Sigmoid colon (tissue), 7 donors: ENCODE measurements around the gene TDRD3. TPM values are rescaled to one million over a fixed set of nuclear protein-coding genes. Genes with fewer than 3 reads are reported as not detected.

Experiments used
- DNase-seq: peaks from one replicate; pipeline ENCODE4 v3.0.0-alpha.2; 2019
- H3K27ac ChIP-seq, 4 donors: fragments of 200-600 bp; sonication (generic); one replicate each; pipeline ENCODE4 v1.5.1; 2016 to 2019; ENCODE audit warnings: mild to moderate bottlenecking in 1 of 4
- H3K27me3 ChIP-seq, 3 donors: fragments of 200-600 bp; sonication (generic); one replicate each; pipeline ENCODE4 v1.5.1; 2019; ENCODE audit warnings: mild to moderate bottlenecking in 1 of 3
- H3K36me3 ChIP-seq, 4 donors: fragments of 200-600 bp; sonication (generic); one replicate each; pipeline ENCODE4 v1.5.1; 2016 to 2019
- H3K4me1 ChIP-seq, 4 donors: fragments of 200-600 bp; sonication (generic); one replicate each; pipeline ENCODE4 v1.5.1; 2017 to 2019
- H3K4me3 ChIP-seq, 4 donors: fragments of 200-600 bp; sonication (generic); one replicate each; pipeline ENCODE4 v1.5.1; 2017 to 2019; ENCODE audit warnings: mild to moderate bottlenecking in 2 of 4, moderate library complexity in 1 of 4
- H3K9me3 ChIP-seq, 4 donors: fragments of 200-600 bp in 3 of 4; sonication (generic) in 3 of 4; one replicate each; pipeline versions ENCODE4 v1.5.1 to v1.6.1; 2013 to 2019
- CTCF ChIP-seq, 4 experiments: fragments of 450-650 bp in 3 of 4; fragments of 200-600 bp in 1 of 4; IDR thresholded peaks; one replicate each; pipeline ENCODE4 v1.5.1; 2016 to 2019; ENCODE audit warnings: antibody characterized with exemption in 4 of 4, mild to moderate bottlenecking in 3 of 4, moderate library complexity in 2 of 4
- EP300 ChIP-seq, 4 donors: sonication (generic); formaldehyde crosslinking; IDR thresholded peaks; one replicate each; pipeline ENCODE4 v1.6.1; 2017; ENCODE audit warnings: antibody characterized with exemption in 4 of 4
- POLR2A ChIP-seq, 2 donors: fragments of 450-650 bp; IDR thresholded peaks; one replicate each; pipeline ENCODE4 v1.6.1; 2016; ENCODE audit warnings: antibody characterized with exemption in 2 of 2, mild to moderate bottlenecking in 2 of 2, moderate library complexity in 2 of 2
- POLR2AphosphoS5 ChIP-seq, 4 donors: sonication (generic); formaldehyde crosslinking; IDR thresholded peaks; one replicate each; pipeline ENCODE4 v1.6.1; 2017; ENCODE audit warnings: antibody characterized with exemption in 4 of 4
- WGBS, 2 donors: extraction: QIAGEN DNeasy Blood & Tissue Kit; methylation state at CpG; one replicate each; pipeline ENCODE4 v1.1.7; 2013; 5-methylcytosine and 5-hydroxymethylcytosine counted together
- intact Hi-C: fragments of 100-400 bp; cut with DNase I; formaldehyde crosslinking; loops from one replicate; pipeline ENCODE4 v1.15.1; 2023
- polyA plus RNA-seq, 3 donors: library from polyadenylated mRNA; stranded (reverse); fragments of 200-250 nt; gene quantifications; one replicate each; pipeline ENCODE4 v1.2.3, GENCODE V29; 2013
- total RNA-seq, 4 donors: library from RNA; depleted of rRNA; stranded (reverse); fragments of >200 nt; gene quantifications; one replicate each; pipeline ENCODE4 v1.1.0, GENCODE V29; 2016
- donor health status: healthy with polysubstance abuse.
- donor health status: Bipolar disorder and iron deficiency.
- donor health status: healthy.

TDRD3 gene
- total and polyA plus RNA-seq, 7 donors, result 9.3 to 43.5 (median 27.4) TPM

GRCh38 chr13:60411983-60412382 lies 15.0 kb downstream of the TDRD3 start:
- Histone ChIP-seq H3K9me3 (no peaks in the 10 kb centered on the region), H3K36me3 (no peaks in the 10 kb centered on the region), H3K27me3 (no peaks in the 10 kb centered on the region), H3K4me3 (no peak overlapping the region), H3K27ac (no peak overlapping the region), H3K4me1 (peaks cover 0 to 38% (median 14%) of the 10 kb centered on the region in 4 donors)
- intact Hi-C loops, result no loop called here
- WGBS, 2 donors, result 84 to 87% methylated on average over 2 of the region's 2 CpGs
- TF ChIP-seq EP300 (IDR thresholded peaks at IDR 0.05) (no peak), POLR2A (IDR thresholded peaks at IDR 0.05) (no peak), CTCF (IDR thresholded peaks at IDR 0.05) (no peak), POLR2AphosphoS5 (IDR thresholded peaks at IDR 0.05) (no peak)
- DNase-seq, result no peak

- peaks cover 0 to 38% (median 14%) of the 10 kb centered on the region in 4 donors for H3K4me1 ChIP-seq
- 93 to 94% methylated on average over 3 of the region's 3 CpGs for WGBS, 2 donors
- intact Hi-C loops, result no loop called here
Measured at GRCh38 chr13:60412909-60413616, 16.0 kb downstream of the TDRD3 start.

GRCh38 chr13:60414177-60414576 lies 17.2 kb downstream of the TDRD3 start:
- Histone ChIP-seq H3K4me1 (peaks cover 0 to 38% (median 14%) of the 10 kb centered on the region in 4 donors), H3K4me3 (no peak overlapping the region), H3K36me3 (no peaks in the 10 kb centered on the region), H3K9me3 (peaks cover 0 to 1% (median 0%) of the 10 kb centered on the region in 4 donors), H3K27ac (no peak overlapping the region), H3K27me3 (no peaks in the 10 kb centered on the region)
- no peak for DNase-seq
- intact Hi-C loops, result no loop called here
- TF ChIP-seq POLR2A (IDR thresholded peaks at IDR 0.05), result no peak
- no peak for TF ChIP-seq POLR2AphosphoS5 (IDR thresholded peaks at IDR 0.05)
- TF ChIP-seq EP300 (IDR thresholded peaks at IDR 0.05), result no peak
- no peak for TF ChIP-seq CTCF (IDR thresholded peaks at IDR 0.05)

More at GRCh38 chr13:60412909-60413616, 16.0 kb downstream of the TDRD3 start:
- Histone ChIP-seq H3K36me3 (no peaks in the 10 kb centered on the region), H3K4me3 (no peak overlapping the region), H3K27ac (no peak overlapping the region), H3K27me3 (no peaks in the 10 kb centered on the region), H3K9me3 (no peaks in the 10 kb centered on the region)
- TF ChIP-seq POLR2A (IDR thresholded peaks at IDR 0.05) (no peak), POLR2AphosphoS5 (IDR thresholded peaks at IDR 0.05) (no peak), EP300 (IDR thresholded peaks at IDR 0.05) (no peak)
- DNase-seq, result no peak

- Histone ChIP-seq H3K4me1 (peaks cover 0 to 21% (median 7%) of the 10 kb centered on the region in 4 donors), H3K36me3 (no peaks in the 10 kb centered on the region), H3K9me3 (peaks cover 0 to 1% (median 0%) of the 10 kb centered on the region in 4 donors), H3K27ac (no peak overlapping the region), H3K4me3 (no peak overlapping the region), H3K27me3 (no peaks in the 10 kb centered on the region)
- 94 to 96% methylated on average over 2 of the region's 2 CpGs for WGBS, 2 donors
- intact Hi-C loops, result no loop called here
- no peak for DNase-seq
- no peak for TF ChIP-seq POLR2A (IDR thresholded peaks at IDR 0.05)
- TF ChIP-seq POLR2AphosphoS5 (IDR thresholded peaks at IDR 0.05), result no peak
- TF ChIP-seq CTCF (IDR thresholded peaks at IDR 0.05), result no peak
- no peak for TF ChIP-seq EP300 (IDR thresholded peaks at IDR 0.05)
Measured at GRCh38 chr13:60417734-60418133, 20.7 kb downstream of the TDRD3 start.

- Histone ChIP-seq H3K4me1 (peaks cover 0 to 16% (median 8%) of the 10 kb centered on the region in 4 donors), H3K27ac (no peak overlapping the region), H3K9me3 (peaks cover 0 to 1% (median 0%) of the 10 kb centered on the region in 4 donors), H3K27me3 (no peaks in the 10 kb centered on the region), H3K4me3 (no peak overlapping the region), H3K36me3 (no peaks in the 10 kb centered on the region)
- intact Hi-C loops, result no loop called here
- TF ChIP-seq CTCF (IDR thresholded peaks at IDR 0.05) (no peak), POLR2A (IDR thresholded peaks at IDR 0.05) (no peak)
- 23 to 54% methylated on average over 2 of the region's 2 CpGs for WGBS, 2 donors
- DNase-seq, result no peak
Measured at GRCh38 chr13:60418954-60419353, 21.9 kb downstream of the TDRD3 start.
